Measurements from ENCODE around the gene GPS1.

GRCh38 chr17:82088838-82089722 lies 37.4 kb downstream of the GPS1 start:
- TF ChIP-seq CTCF (IDR thresholded peaks at IDR 0.05) (no peak), POLR2A (IDR thresholded peaks at IDR 0.05) (no peak)

Data from esophagus squamous epithelium (tissue), 4 donors.